ENCODE measurements around the gene GLIS1.

GLIS1 gene

GRCh38 chr1:53735681-53736080, 3.3 kb downstream of the GLIS1 start:
- DNase-seq = no peak

DNA sequence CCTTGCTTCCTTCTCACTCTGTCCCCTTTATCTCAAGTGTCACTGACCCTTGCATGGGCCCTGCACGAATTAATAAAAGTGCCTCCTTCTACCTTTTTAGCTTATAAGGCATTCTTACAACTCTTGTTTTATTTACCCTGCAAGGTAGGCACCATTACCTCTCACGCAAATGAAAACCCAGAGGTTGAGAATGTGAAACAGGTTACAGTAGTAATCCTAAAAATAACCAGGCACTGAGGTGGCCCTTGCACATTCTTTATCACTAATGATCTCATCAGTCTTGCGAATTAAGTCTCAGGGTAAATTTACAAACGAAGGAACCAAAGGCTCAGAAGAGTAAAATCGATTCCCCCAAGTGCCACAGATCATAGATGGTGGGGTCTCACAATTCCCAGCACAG, 3.7 kb downstream of the GLIS1 start:
- no peak for DNase-seq

DNA sequence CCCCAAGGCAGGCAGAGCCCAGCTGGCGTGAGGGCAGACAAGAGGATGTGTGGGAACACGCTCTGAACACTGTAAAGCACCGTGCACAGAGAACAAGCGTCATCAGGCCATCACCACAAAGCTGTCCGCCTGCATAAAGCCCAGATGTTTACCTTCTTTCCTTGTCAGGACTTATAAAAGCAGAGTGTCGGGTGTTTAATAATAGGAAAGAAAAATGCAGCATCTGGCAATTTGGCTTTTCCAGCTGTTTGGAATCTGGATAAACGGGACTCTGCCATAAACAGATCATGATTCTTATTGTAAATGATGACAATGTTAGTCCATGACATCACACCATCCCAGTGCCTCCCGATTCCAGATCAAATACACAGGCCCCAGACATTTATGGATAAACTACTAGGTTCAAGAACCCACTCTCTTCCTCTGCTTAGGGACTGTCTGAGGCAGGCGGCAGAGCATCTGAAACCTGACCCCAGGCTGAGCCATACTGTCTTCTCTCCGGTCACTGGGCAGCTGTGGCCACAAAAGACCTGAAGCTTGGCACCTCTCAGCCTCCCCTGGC, 4.2 kb downstream of the GLIS1 start:
- DNase-seq = no peak

GRCh38 chr1:53733975-53734649, 4.9 kb downstream of the GLIS1 start:
- DNase-seq = no peak

- no peak for DNase-seq
These were observed 5.5 kb downstream of the GLIS1 start for GRCh38 chr1:53733447-53733931.

DNA sequence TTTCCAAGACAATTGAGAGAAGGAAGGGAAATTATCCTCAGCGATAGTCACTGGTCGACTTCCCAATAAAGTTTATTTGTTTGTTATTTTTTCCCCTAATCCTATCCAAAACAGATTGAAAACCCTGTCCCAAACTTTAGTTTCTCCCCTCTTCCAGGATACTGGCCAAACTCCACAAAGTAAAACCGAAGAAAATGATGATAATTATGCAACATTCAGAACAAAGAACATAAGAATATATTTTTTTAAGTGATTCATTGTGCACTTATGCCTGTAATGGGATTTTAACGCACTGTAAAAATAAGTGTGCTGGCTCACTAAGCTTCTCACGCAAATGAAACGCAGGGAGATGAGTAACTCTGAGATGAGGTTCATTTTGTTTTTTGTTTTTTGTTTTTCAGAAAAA, 6.0 kb downstream of the GLIS1 start:
- DNase-seq = no peak

GRCh38 chr1:53732409-53732808, 6.6 kb downstream of the GLIS1 start:
- DNase-seq = no peak

DNA sequence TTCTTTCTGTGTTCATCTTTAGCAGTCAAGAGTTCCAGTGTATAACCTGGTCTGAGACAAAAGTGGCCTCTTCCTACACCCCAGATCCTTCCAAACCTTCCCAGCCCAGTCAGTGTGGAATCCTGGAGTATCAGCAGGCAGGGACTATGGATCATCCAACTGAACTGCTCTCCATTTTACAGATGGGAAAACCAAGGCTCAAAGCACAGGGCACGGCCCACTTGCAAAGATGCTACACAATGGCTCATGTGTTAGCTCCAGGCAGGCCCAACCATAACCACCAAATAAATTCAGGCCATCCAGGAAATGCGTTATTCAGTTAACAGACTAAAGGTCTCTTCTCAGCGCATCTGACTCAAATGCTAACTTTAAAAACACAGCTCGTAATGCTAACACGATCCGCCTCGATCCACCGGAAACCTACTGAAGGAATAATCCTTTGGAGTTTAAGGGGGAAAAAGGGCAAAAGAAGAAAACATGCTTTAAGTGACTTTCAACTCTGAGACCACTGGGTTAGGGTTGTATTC, 7.1 kb downstream of the GLIS1 start:
- no peak for DNase-seq

- DNase-seq = no peak
These were observed 7.8 kb downstream of the GLIS1 start for GRCh38 chr1:53731043-53731600.

DNA sequence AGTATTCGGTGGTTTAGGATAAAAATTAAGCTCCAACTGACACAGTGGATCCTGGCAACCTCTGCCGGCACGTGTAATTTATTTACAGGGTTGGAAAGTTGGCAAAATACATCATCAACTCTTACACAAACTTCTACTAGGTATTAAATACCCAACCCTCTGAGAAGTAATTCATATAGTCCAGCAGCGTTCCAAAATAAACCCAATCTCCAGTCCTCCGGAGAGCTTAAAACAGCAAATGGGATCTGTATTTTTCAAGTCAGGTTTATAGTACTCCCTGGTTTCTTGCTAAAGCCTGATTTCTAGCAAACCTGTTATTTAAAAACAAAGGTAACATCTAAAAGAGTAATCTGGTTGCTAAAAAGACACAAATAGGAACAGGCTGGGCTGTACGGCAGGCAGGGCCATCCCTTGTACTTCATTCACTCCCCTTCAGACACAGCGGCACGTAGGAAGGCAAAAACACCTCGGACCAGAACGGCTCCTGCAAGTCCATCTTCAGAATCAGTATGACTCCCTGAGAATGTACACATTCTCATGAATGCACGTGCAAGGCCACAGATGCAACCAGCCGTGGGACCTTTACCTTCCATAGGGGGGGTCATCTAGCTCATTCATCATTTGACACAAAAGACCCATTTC, 8.6 kb downstream of the GLIS1 start:
- no peak for DNase-seq

DNA sequence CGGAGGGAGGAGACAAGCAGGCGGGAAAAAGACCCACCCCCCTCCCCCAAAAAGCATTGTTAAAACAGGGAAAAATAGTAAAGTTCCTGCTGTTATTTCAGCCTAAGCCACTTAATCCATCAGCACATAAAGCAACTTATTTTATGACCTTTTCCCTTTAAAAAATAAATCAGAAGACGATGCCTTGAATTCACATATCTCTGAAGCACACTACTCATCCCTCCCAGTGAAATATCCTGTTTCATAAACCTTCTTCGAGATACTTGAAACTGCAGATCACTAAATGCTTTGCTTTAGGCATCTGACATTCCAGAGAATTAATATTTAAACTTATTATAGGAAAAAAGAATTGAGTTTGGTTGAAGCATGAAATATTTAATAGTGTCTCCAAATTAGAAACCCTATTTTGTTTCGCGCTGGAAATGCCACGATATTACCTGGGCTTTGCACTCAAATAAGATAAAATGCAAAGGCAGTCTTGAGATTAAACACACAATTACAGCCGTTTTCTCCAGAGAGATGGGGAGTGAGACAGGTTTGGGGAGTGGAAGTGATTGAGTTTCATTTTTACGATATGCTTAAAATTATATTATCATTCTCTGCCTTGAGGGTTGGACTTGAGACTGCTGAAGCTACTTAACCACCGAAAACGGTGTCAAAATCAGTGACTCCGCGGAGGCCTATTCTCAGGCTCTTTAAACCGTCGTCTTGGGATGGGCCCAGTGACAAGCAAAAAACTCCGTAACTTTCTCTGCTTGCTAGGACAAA, 9.3 kb downstream of the GLIS1 start:
- DNase-seq = no peak

GRCh38 chr1:53728702-53729455, 10.1 kb downstream of the GLIS1 start:
- no peak for DNase-seq

- DNase-seq = no peak
These were observed 10.8 kb downstream of the GLIS1 start for GRCh38 chr1:53728196-53728595.

- DNase-seq = no peak
These were observed 11.4 kb downstream of the GLIS1 start for GRCh38 chr1:53727461-53728092.

DNA sequence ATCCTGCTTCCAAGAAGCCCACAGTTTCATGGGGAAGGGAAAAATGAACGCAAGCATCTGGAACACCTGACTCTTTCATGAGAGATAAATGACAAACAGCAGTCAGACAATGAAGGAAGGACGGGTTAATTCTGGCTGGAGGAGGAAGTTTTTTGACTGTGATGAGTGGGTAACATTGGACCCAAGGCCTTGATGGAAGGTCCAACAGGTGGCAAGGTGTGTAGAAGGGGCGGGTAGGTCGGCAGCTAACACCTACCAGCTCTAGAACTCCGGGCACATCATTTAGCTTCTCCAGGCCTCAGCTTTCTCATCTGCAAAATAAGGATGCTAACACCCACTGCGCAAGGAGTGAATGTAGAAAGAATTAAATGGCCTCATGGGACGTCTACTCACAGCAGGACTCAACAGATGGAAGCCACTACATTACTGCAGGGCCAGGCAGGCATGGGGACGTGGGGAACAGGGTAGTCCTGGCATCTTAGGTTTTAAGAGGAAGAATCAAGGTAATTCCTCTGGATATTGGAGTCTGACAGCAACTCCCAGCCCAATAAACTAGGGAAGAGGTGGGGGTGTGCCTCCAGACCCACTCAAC, 12.9 kb downstream of the GLIS1 start:
- DNase-seq = no peak

GRCh38 chr1:53725238-53725689, 13.7 kb downstream of the GLIS1 start:
- no peak for DNase-seq

DNA sequence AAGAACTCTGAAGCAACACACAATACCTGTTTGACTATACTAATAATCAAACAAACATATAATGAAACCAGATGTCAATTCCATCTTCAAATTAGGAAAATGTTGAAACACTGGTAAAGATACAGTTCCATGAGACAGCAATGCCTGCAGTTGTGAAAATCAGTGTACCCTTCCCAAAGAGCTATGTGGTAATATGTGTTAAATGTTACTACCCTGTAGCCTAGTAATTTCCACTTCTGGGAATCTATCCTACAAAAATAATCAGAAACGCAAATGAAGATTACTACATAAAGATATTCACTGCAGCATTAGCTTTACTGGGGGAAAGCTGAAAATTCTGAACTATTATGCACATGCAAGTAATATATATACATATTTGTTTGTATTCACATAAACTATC, 16.9 kb downstream of the GLIS1 start:
- no peak for DNase-seq

DNA sequence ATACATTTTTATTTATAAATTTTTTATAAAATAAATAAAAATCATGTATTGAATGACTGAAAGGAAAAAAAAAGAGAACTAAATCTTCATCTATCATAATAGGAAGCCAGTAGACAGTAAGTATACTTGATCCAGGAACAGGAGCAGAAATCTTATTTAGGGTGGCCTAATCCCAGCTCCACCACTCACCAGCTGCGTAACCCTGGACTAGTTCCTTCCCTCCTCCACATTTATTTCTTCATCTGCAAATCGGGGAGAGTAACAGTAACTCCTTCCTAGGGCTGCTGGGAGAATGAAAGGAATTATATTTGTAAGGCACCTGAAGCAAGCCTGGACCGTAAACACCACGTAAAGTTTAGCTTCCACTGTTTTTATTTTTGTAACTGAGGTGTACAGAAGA, 17.9 kb downstream of the GLIS1 start:
- DNase-seq = no peak

GRCh38 chr1:53719469-53719868, 19.5 kb downstream of the GLIS1 start:
- DNase-seq = no peak

GRCh38 chr1:53718443-53718842, 20.5 kb downstream of the GLIS1 start:
- no peak for DNase-seq
